Uterine smooth muscle cell (primary cell): ENCODE measurements around the gene FGD4. TPM values are rescaled to one million over a fixed set of nuclear protein-coding genes. Genes with fewer than 3 reads are reported as not detected.

Experiments used
- total RNA-seq: library from RNA; depleted of rRNA; stranded (reverse); fragments of >200 nt; gene quantifications from 2 replicates; pipeline ENCODE4 v1.2.3, GENCODE V29; 2014

The FGD4 gene
- total RNA-seq, result 2.1 and 3.1 TPM in 2 replicates

GRCh38 chr12:32399370-32400113 lies at the start of gene FGD4:
Gene FGD4 (plus strand): TSS chr12:32399558.

GRCh38 chr12:32679091-32679919 lies 279.9 kb downstream of the FGD4 start, which contains the start of gene DNM1L:
Gene DNM1L (plus strand): TSS chr12:32679301. CDS start chr12:32679364, 63 bp downstream.

